Activated CD4-positive, alpha-beta memory T cell treated with anti-CD3 and anti-CD28 coated beads, Interleukin-2, amount 10 ng/mL, durations not matched to agents 7 days and 5 days (primary cell): ENCODE measurements around the gene MEAK7. TPM values are rescaled to one million over a fixed set of nuclear protein-coding genes. Genes with fewer than 3 reads are reported as not detected.

Experiments
- CTCF ChIA-PET: fragments of 350-600 bp; sonication (Branson Sonifier 250); formaldehyde crosslinking; loops from one replicate; lab custom pipeline; 2021; ENCODE audit warnings: antibody characterized with exemption, inconsistent platforms; lab: Charles Lee
- POLR2A ChIA-PET: fragments of 350-600 bp; sonication (Branson Sonifier 250); formaldehyde crosslinking; loops from one replicate; lab custom pipeline; 2021; ENCODE audit warnings: antibody characterized with exemption; lab: Charles Lee
- DNase-seq: peaks from one replicate; pipeline ENCODE4 v3.0.0-alpha.2; 2020
- H3K27ac Mint-ChIP-seq: one replicate; pipeline ENCODE4 v1.8.0; 2021; ENCODE audit warnings: mild to moderate bottlenecking, mixed read lengths
- H3K27me3 Mint-ChIP-seq: one replicate; pipeline ENCODE4 v1.8.0; 2021; ENCODE audit warnings: mixed read lengths
- H3K36me3 Mint-ChIP-seq: one replicate; pipeline ENCODE4 v1.8.0; 2021; ENCODE audit warnings: low read depth, mixed read lengths
- H3K4me1 Mint-ChIP-seq: one replicate; pipeline ENCODE4 v1.8.0; 2021; ENCODE audit warnings: mixed read lengths
- H3K4me3 Mint-ChIP-seq: one replicate; pipeline ENCODE4 v1.8.0; 2021; ENCODE audit warnings: mild to moderate bottlenecking, mixed read lengths
- H3K9me3 Mint-ChIP-seq: one replicate; pipeline ENCODE4 v1.8.0; 2021; ENCODE audit warnings: mixed read lengths
- total RNA-seq, 2 experiments: library from RNA; stranded (reverse); gene quantifications; one replicate each; pipeline ENCODE4 v1.2.3, GENCODE V29; 2021

Gene MEAK7
- total RNA-seq, 2 experiments from 2014 or later = 27.7 to 33.4 TPM

DNA sequence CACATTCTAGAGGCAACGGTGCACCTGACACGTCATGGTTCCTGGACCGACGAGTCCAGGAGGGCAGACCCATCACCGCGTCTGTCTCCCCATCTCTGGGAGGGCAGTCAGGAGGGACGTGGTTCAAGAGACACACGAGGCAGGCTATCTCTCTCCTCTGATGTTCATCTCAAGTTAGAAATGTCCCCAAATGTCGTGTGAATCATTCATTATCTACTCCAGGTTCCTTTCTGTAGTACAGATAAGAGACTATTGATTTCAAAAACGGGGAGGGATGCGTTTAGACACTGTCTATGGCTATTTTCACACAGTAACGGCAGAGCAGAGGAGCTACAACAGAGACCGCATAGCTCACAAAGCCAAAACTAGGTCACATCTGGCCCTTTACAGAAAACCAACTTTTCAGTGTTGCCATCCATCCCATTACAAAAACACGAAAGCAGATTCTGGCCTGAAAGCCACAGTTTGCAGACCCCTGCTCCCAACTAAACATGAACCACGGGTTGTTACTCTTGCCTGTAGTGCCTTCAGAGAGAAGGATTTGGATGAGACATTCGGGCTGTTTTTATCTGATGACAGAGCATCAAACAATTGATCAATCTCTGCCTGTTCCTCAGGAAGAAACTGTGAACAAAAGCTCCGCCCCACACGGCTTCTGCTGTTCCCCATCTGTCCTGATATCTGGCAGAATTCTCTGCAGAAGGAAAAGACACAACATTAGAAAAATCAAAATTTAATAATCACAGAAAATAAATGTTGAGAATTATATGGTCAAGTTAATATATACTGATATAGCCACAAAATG is 6.8 kb downstream of the MEAK7 start:
- ChIA-PET POLR2A (interaction anchor here (0.7 to 1.8 kb wide), 5 partner anchors 9 to 20 kb away, joined by 3 to 4 read pairs (median 3); no protein-coding TSS in a partner anchor), CTCF (interaction anchor here (0.9 to 1.2 kb wide), 3 partner anchors 9 to 241 kb away, joined by 3 to 8 read pairs (median 4); no protein-coding TSS in a partner anchor)
- H3K4me1 Mint-ChIP-seq = peaks cover 2% of the 10 kb centered on the region
- H3K9me3 Mint-ChIP-seq = peaks cover 13% of the 10 kb centered on the region
- H3K27me3 Mint-ChIP-seq = no peaks in the 10 kb centered on the region
- no peak overlapping the region for H3K4me3 Mint-ChIP-seq
- H3K36me3 Mint-ChIP-seq = peaks cover 60% of the 10 kb centered on the region
- no peak for DNase-seq
- H3K27ac Mint-ChIP-seq = no peak overlapping the region

GRCh38 chr16:84496991-84497390 is 7.5 kb downstream of the MEAK7 start:
- Mint-ChIP-seq H3K36me3 (peaks cover 61% of the 10 kb centered on the region), H3K9me3 (peaks cover 13% of the 10 kb centered on the region), H3K4me1 (no peaks in the 10 kb centered on the region), H3K27me3 (no peaks in the 10 kb centered on the region), H3K4me3 (no peak overlapping the region), H3K27ac (no peak overlapping the region)
- no peak for DNase-seq
- ChIA-PET CTCF (interaction anchor here (4.3 kb wide), 1 partner anchor 9 kb away, joined by 29 read pairs; no protein-coding TSS in a partner anchor), POLR2A (interaction anchor here (1.2 to 1.8 kb wide), 2 partner anchors 8 to 18 kb away, joined by 3 to 4 read pairs; no protein-coding TSS in a partner anchor)

- Mint-ChIP-seq H3K27me3 (no peaks in the 10 kb centered on the region), H3K4me3 (no peak overlapping the region), H3K27ac (no peak overlapping the region), H3K9me3 (peaks cover 13% of the 10 kb centered on the region), H3K36me3 (peaks cover 72% of the 10 kb centered on the region), H3K4me1 (no peaks in the 10 kb centered on the region)
- POLR2A ChIA-PET = no interaction called here
- CTCF ChIA-PET = interaction anchor here (4.3 kb wide), 1 partner anchor 10 kb away, joined by 29 read pairs; no protein-coding TSS in a partner anchor
- no peak for DNase-seq
Observed at GRCh38 chr16:84495506-84495905, 9.0 kb downstream of the MEAK7 start.

- Mint-ChIP-seq H3K9me3 (peaks cover 9% of the 10 kb centered on the region), H3K27me3 (no peaks in the 10 kb centered on the region), H3K36me3 (peaks cover 45% of the 10 kb centered on the region), H3K4me3 (no peak overlapping the region), H3K4me1 (peaks cover 3% of the 10 kb centered on the region), H3K27ac (no peak overlapping the region)
- ChIA-PET POLR2A (interaction anchor here (0.8 to 1.6 kb wide), 2 partner anchors 9 to 16 kb away, joined by 4 read pairs; partner anchors contain the start of gene MEAK7), CTCF (interaction anchor here (1.8 kb wide), 1 partner anchor 212 kb away, joined by 6 read pairs; no protein-coding TSS in a partner anchor)
- DNase-seq = no peak
Observed at GRCh38 chr16:84489131-84489530, 15.3 kb downstream of the MEAK7 start.

DNA sequence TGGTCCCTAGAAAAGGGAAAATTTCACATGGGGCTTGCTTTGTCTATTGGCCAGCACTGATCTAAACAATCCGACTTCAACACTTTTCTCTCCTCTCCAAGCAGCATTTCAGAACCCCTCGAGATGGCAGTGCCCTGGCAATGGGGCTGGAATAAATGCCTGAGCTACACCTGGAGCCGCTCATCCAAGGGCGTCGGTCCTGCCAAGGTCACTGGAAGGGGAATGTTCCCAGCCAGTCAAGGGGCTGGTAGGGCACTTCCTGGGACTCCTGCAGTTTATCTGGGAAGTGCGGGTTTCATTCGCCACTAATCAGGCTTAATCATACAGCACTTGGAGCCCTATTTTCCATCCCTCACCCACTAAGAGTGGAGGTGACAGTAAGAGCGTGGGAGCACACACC is 17.1 kb downstream of the MEAK7 start:
- H3K27ac Mint-ChIP-seq = no peak overlapping the region
- peaks cover 3% of the 10 kb centered on the region for H3K4me1 Mint-ChIP-seq

DNA sequence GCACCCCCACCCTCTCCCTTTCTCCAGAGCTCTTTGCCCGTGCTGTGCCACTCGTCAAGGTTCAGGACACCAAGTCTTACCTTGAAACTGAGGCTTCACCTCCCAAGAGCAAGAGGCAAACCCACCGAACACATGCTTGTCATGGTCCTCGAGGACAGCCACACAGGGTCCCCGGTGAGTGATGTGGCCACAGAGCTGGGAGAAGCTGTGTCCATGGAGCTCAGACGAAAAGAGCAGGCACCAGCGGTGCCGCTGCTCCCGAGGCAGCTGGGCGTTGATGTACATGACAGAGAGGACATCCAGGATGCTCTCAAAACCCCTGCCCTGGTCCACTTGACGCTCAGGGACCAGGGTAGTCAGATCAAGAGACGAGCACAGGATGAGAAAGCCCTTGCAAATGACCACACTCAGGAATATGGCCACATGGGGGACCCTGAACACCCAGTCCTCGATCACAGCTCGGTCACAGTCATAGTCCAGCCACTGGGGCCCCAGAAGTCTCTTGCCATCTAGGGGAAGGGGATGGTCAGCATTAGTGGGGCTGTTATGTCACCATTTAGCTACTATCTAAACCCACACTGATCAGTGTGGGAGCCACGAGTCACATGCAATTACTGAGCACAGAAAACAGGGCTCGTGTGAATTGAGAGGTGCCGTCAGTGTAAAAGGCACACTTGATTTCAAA is 17.8 kb downstream of the MEAK7 start:
- ChIA-PET CTCF (interaction anchor here (1.0 kb wide), 1 partner anchor 20 kb away, joined by 3 read pairs; no protein-coding TSS in a partner anchor), POLR2A (no interaction called here)
- H3K9me3 Mint-ChIP-seq = no peaks in the 10 kb centered on the region
- DNase-seq = no peak
- H3K4me1 Mint-ChIP-seq = peaks cover 3% of the 10 kb centered on the region
- H3K27ac Mint-ChIP-seq = no peak overlapping the region
- H3K27me3 Mint-ChIP-seq = no peaks in the 10 kb centered on the region
- H3K4me3 Mint-ChIP-seq = no peak overlapping the region
- H3K36me3 Mint-ChIP-seq = peaks cover 34% of the 10 kb centered on the region

More for the DNA sequence above, 17.1 kb downstream of the MEAK7 start:
- H3K9me3 Mint-ChIP-seq = no peaks in the 10 kb centered on the region
- no peak for DNase-seq
- CTCF ChIA-PET = no interaction called here
- H3K36me3 Mint-ChIP-seq = peaks cover 34% of the 10 kb centered on the region
- H3K27me3 Mint-ChIP-seq = no peaks in the 10 kb centered on the region
- POLR2A ChIA-PET = no interaction called here
- no peak overlapping the region for H3K4me3 Mint-ChIP-seq

DNA sequence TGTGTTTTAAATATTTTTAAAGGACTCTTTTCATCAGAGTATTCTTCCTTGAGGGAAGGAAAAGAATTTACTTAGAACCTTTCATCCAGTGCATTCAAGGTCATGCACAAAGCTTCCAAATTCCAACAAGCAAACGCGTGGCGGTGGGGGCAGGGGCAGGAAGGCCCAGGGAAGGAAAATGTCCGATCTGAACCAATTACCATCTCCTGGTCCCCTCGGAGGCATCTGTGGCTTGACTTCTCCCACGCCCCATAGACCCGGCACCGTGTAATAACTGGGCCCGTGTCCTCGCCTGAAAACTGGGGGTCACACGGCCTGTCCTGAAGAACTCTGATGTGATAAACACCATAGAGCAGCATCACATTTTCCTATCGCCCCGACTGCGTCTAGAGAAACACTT is 18.3 kb downstream of the MEAK7 start:
- no peak overlapping the region for H3K27ac Mint-ChIP-seq
- no peak overlapping the region for H3K4me3 Mint-ChIP-seq
- ChIA-PET CTCF (interaction anchor here (1.0 kb wide), 1 partner anchor 20 kb away, joined by 3 read pairs; no protein-coding TSS in a partner anchor), POLR2A (no interaction called here)
- DNase-seq = no peak
- no peaks in the 10 kb centered on the region for H3K9me3 Mint-ChIP-seq
- peaks cover 3% of the 10 kb centered on the region for H3K4me1 Mint-ChIP-seq
- no peaks in the 10 kb centered on the region for H3K27me3 Mint-ChIP-seq
- H3K36me3 Mint-ChIP-seq = peaks cover 30% of the 10 kb centered on the region

- Mint-ChIP-seq H3K36me3 (peaks cover 23% of the 10 kb centered on the region), H3K4me3 (no peak overlapping the region), H3K27ac (no peak overlapping the region), H3K4me1 (peaks cover 3% of the 10 kb centered on the region), H3K9me3 (no peaks in the 10 kb centered on the region), H3K27me3 (no peaks in the 10 kb centered on the region)
- DNase-seq = no peak
- ChIA-PET POLR2A (no interaction called here), CTCF (interaction anchor here (1.0 kb wide), 1 partner anchor 21 kb away, joined by 3 read pairs; no protein-coding TSS in a partner anchor)
Observed at GRCh38 chr16:84485255-84486010, 19.0 kb downstream of the MEAK7 start.

GRCh38 chr16:84484579-84485254 is 19.7 kb downstream of the MEAK7 start:
- no peak for DNase-seq
- ChIA-PET POLR2A (no interaction called here), CTCF (interaction anchor here (2.2 kb wide), 1 partner anchor 208 kb away, joined by 8 read pairs; no protein-coding TSS in a partner anchor)
- Mint-ChIP-seq H3K9me3 (no peaks in the 10 kb centered on the region), H3K27ac (no peak overlapping the region), H3K4me3 (no peak overlapping the region), H3K36me3 (peaks cover 18% of the 10 kb centered on the region), H3K27me3 (no peaks in the 10 kb centered on the region), H3K4me1 (peaks cover 3% of the 10 kb centered on the region)

GRCh38 chr16:84483882-84484565 is 20.4 kb downstream of the MEAK7 start:
- Mint-ChIP-seq H3K27me3 (no peaks in the 10 kb centered on the region), H3K36me3 (peaks cover 19% of the 10 kb centered on the region), H3K27ac (no peak overlapping the region), H3K4me3 (no peak overlapping the region), H3K4me1 (peaks cover under 1% of the 10 kb centered on the region), H3K9me3 (no peaks in the 10 kb centered on the region)
- ChIA-PET POLR2A (no interaction called here), CTCF (interaction anchor here (1.2 to 2.2 kb wide), 2 partner anchors 72 to 207 kb away, joined by 3 to 8 read pairs; no protein-coding TSS in a partner anchor)
- no peak for DNase-seq

- H3K27ac Mint-ChIP-seq = no peak overlapping the region
- CTCF ChIA-PET = interaction anchor here (1.2 to 2.2 kb wide), 3 partner anchors 11 to 207 kb away, joined by 3 to 8 read pairs (median 5); no protein-coding TSS in a partner anchor
- H3K36me3 Mint-ChIP-seq = peaks cover 20% of the 10 kb centered on the region
Observed at GRCh38 chr16:84482951-84483881, 21.2 kb downstream of the MEAK7 start.

More at GRCh38 chr16:84482951-84483881, 21.2 kb downstream of the MEAK7 start:
- H3K4me3 Mint-ChIP-seq = no peak overlapping the region
- POLR2A ChIA-PET = no interaction called here
- H3K27me3 Mint-ChIP-seq = no peaks in the 10 kb centered on the region
- no peak for DNase-seq
- H3K4me1 Mint-ChIP-seq = no peaks in the 10 kb centered on the region
- H3K9me3 Mint-ChIP-seq = no peaks in the 10 kb centered on the region
